PC-9 (cell line): ENCODE data around the gene C11orf21.

Experiments used
- CTCF ChIP-seq: fragments of 200-600 bp; sonication (generic); conservative IDR thresholded peaks from 2 replicates; pipeline ENCODE4 v1.6.1; 2017; ENCODE audit warnings: mixed run types, antibody characterized with exemption, mild to moderate bottlenecking, moderate library complexity
- EZH2 ChIP-seq: fragments of 200-600 bp; sonication (generic); IDR thresholded peaks from 2 replicates; pipeline ENCODE4 v1.8.0; 2017; ENCODE audit warnings: antibody characterized with exemption, low read depth

GRCh38 chr11:2273311-2273710 lies 28.4 kb downstream of the C11orf21 start:
- TF ChIP-seq CTCF: no peak
- TF ChIP-seq EZH2: no peak
